Body of pancreas (tissue), 4 donors: ENCODE measurements around the gene IER5.

Source experiments
- CTCF ChIP-seq, 7 experiments: fragments of 450-650 bp in 4 of 7; fragments of 200-600 bp in 3 of 7; sonication (generic) in 3 of 7; IDR thresholded peaks; one replicate each; pipeline ENCODE4 v1.5.1; 2016 to 2019; ENCODE audit warnings: antibody characterized with exemption in 7 of 7
- POLR2A ChIP-seq, 3 donors: fragments of 450-650 bp; IDR thresholded peaks; one replicate each; pipeline ENCODE4 v1.6.1; 2016; ENCODE audit warnings: antibody characterized with exemption in 3 of 3, mild to moderate bottlenecking in 2 of 3

- TF ChIP-seq CTCF (IDR thresholded peaks at IDR 0.05) (no peak), POLR2A (IDR thresholded peaks at IDR 0.05) (no peak)
Observed at GRCh38 chr1:181119093-181119989, 30.8 kb downstream of the IER5 start.
